OCI-LY3 (cell line): ENCODE results near the gene CLEC16A.

ENCODE experiments used
- H2AFZ ChIP-seq: fragments of 200-600, 300-600 bp; shearing (Covaris generic); 2 replicates; pipeline ENCODE4 v1.6.0; 2014; ENCODE audit warnings: antibody characterized with exemption, low read depth, low read length
- H3K27ac ChIP-seq: fragments of 200-600, 300-600 bp; sonication (generic); 2 replicates; pipeline ENCODE4 v1.5.1; 2014; ENCODE audit warnings: mild to moderate bottlenecking, low read length, moderate library complexity, mixed read lengths
- H3K27me3 ChIP-seq: fragments of 200-600, 300-600 bp; sonication (generic); 2 replicates; pipeline ENCODE4 v1.6.1; 2014; ENCODE audit warnings: low read depth, low read length, mixed read lengths
- H3K36me3 ChIP-seq: fragments of 200-600, 300-600 bp; sonication (generic); replicated peaks from 2 replicates; pipeline ENCODE3; 2014; ENCODE audit warnings: low read depth, low read length, mixed read lengths
- H3K4me1 ChIP-seq: fragments of 300-600, 200-600 bp; sonication (generic); 2 replicates; pipeline ENCODE4 v1.6.1; 2014; ENCODE audit warnings: low read length, mixed read lengths
- H3K4me2 ChIP-seq: fragments of 200-600, 300-600 bp; sonication (generic); 2 replicates; pipeline ENCODE4 v1.6.1; 2014; ENCODE audit warnings: low read length, mixed read lengths
- H3K4me3 ChIP-seq: fragments of 300-600, 200-600 bp; sonication (generic); 2 replicates; pipeline ENCODE4 v1.5.1; 2014; ENCODE audit warnings: antibody characterized with exemption, mild to moderate bottlenecking, low read length, moderate library complexity
- H3K79me2 ChIP-seq: fragments of 300-600, 200-600 bp; shearing (Covaris generic); 2 replicates; pipeline ENCODE4 v1.6.1; 2014; ENCODE audit warnings: mild to moderate bottlenecking, low read length, mixed read lengths
- H3K9ac ChIP-seq: fragments of 300-600, 200-600 bp; shearing (Covaris generic); 2 replicates; pipeline ENCODE4 v1.6.0; 2014; ENCODE audit warnings: mild to moderate bottlenecking, low read length, moderate library complexity
- H3K9me3 ChIP-seq: fragments of 200-600, 300-600 bp; shearing (Covaris generic); 2 replicates; pipeline ENCODE4 v1.6.1; 2014; ENCODE audit warnings: low read length, mixed read lengths; ENCODE audit not compliant: insufficient read depth
- H4K20me1 ChIP-seq: fragments of 200-600, 300-600 bp; sonication (generic); 2 replicates; pipeline ENCODE4 v1.6.1; 2016; ENCODE audit warnings: low read length, mixed read lengths; ENCODE audit not compliant: insufficient read depth
- EZH2phosphoT487 ChIP-seq: fragments of 200-600 bp; shearing (Covaris generic); IDR thresholded peaks from 2 replicates; pipeline ENCODE4 v1.6.1; 2018; ENCODE audit warnings: antibody characterized with exemption, mixed run types, low read depth
- TF ChIP-seq, protein P1 (sequence below): fragments of 200-600, 300-600 bp; sonication (generic); IDR thresholded peaks from 2 replicates; pipeline ENCODE4 v1.5.1; 2014; ENCODE audit warnings: antibody characterized with exemption, low read length, low read depth

CLEC16A gene

DNA sequence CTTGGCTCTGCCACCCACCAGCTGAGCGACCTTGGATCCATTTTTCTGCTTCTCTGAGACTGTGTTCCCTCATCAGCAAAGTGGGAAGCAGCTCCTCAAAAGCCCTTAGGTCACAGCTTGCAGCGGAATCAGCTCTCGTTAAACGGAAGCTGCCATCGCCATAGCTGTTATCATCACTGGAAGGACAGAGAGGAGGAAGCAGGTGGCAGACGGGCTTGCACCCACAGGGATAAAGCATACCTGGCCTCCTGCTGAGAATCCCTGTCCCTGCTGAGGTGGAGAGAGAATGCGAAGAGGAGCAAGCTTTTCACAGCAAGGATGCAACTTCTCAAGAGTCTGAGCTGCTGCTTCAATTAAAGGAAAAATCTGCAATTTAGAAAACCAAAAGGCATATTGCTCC, 106.6 kb downstream of the CLEC16A start:
- Histone ChIP-seq H3K4me2 (no peak overlapping the region), H3K79me2 (no peaks in the 10 kb centered on the region), H3K27ac (no peak overlapping the region), H3K4me1 (peaks cover 13% of the 10 kb centered on the region), H3K36me3 (peaks cover 9% of the 10 kb centered on the region), H3K9ac (no peak overlapping the region), H3K4me3 (no peak overlapping the region), H4K20me1 (no peaks in the 10 kb centered on the region), H3K27me3 (no peaks in the 10 kb centered on the region), H2AFZ (no peak overlapping the region), H3K9me3 (no peaks in the 10 kb centered on the region)
- TF ChIP-seq, protein P1, sequence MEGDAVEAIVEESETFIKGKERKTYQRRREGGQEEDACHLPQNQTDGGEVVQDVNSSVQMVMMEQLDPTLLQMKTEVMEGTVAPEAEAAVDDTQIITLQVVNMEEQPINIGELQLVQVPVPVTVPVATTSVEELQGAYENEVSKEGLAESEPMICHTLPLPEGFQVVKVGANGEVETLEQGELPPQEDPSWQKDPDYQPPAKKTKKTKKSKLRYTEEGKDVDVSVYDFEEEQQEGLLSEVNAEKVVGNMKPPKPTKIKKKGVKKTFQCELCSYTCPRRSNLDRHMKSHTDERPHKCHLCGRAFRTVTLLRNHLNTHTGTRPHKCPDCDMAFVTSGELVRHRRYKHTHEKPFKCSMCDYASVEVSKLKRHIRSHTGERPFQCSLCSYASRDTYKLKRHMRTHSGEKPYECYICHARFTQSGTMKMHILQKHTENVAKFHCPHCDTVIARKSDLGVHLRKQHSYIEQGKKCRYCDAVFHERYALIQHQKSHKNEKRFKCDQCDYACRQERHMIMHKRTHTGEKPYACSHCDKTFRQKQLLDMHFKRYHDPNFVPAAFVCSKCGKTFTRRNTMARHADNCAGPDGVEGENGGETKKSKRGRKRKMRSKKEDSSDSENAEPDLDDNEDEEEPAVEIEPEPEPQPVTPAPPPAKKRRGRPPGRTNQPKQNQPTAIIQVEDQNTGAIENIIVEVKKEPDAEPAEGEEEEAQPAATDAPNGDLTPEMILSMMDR = no peak
- TF ChIP-seq EZH2phosphoT487 = no peak

DNA sequence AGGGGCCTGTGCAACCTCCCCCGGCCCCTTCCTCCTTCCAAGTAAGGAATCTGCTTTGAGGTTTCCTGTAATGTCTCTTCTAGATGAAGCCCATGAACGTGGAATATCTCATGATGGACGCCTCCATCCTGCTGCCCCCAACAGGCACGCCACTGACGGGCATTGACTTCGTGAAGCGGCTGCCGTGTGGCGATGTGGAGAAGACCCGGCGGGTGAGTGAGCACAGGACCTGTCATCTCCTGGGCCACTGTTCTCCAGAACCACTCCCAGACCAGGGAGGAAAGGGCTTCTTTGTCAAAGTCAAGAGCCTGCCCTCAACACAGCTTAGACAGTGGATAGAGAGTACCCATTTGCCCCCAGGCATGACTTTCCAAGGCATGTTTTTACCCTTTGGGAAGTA, 107.1 kb downstream of the CLEC16A start:
- H3K9ac ChIP-seq = no peak overlapping the region
- H3K4me2 ChIP-seq = no peak overlapping the region
- no peak for TF ChIP-seq EZH2phosphoT487
- TF ChIP-seq, protein P1 = no peak
- H3K9me3 ChIP-seq = no peaks in the 10 kb centered on the region
- no peak overlapping the region for H2AFZ ChIP-seq
- no peaks in the 10 kb centered on the region for H4K20me1 ChIP-seq
- H3K27me3 ChIP-seq = no peaks in the 10 kb centered on the region
- H3K79me2 ChIP-seq = no peaks in the 10 kb centered on the region
- no peak overlapping the region for H3K4me3 ChIP-seq
- H3K4me1 ChIP-seq = peaks cover 18% of the 10 kb centered on the region
- no peak overlapping the region for H3K27ac ChIP-seq
- peaks cover 9% of the 10 kb centered on the region for H3K36me3 ChIP-seq

DNA sequence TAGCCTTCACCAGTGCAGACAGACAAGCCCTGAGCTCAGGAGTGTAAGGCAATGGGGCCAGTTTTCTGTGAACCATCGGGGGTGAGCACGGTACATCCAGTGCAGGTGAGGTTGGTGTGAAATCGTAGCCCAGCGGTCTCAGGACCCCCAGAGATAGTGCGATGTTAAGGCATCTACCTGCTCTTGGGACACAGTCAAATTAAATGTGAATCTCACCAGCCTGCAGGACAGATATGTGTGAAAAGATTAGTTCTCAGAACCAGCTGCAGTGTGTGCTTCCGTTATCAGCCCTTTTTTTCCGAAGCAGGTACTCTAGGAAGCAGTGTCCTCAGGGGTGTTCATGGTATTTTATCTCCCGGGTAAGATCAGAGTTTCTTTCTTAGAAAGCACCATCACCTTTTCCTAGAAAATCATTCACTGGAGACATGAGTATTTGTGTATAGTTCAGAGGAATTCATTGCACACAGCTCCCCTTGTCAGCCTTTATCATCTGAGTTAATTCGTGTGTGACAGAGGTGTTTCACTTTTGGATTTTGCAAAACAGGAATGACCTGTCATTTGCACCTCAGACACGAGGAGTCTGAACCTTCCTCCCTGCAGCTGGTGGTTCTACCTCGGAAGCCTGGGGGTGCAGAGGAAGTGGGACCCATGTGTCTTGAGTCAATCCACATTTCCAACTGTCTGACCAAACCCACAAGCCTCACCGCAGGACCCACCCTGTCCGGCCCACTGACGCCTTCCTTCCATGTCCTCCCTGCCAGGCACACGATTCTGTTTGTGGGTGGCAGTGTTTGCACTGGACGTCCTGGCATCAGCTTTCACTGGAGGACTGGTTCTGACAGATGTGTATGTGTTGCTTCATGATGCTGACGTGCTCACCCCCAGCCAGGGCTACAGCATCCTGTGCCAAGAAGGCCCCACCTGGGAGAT, 107.8 kb downstream of the CLEC16A start:
- TF ChIP-seq, protein P1 = no peak
- no peak for TF ChIP-seq EZH2phosphoT487
- Histone ChIP-seq H3K27ac (no peak overlapping the region), H3K79me2 (no peaks in the 10 kb centered on the region), H3K9ac (no peak overlapping the region), H3K4me2 (peak overlapping the region; percentile 45), H4K20me1 (no peaks in the 10 kb centered on the region), H3K4me3 (no peak overlapping the region), H2AFZ (no peak overlapping the region), H3K4me1 (peaks cover 22% of the 10 kb centered on the region), H3K27me3 (no peaks in the 10 kb centered on the region), H3K9me3 (no peaks in the 10 kb centered on the region), H3K36me3 (peaks cover 7% of the 10 kb centered on the region)

DNA sequence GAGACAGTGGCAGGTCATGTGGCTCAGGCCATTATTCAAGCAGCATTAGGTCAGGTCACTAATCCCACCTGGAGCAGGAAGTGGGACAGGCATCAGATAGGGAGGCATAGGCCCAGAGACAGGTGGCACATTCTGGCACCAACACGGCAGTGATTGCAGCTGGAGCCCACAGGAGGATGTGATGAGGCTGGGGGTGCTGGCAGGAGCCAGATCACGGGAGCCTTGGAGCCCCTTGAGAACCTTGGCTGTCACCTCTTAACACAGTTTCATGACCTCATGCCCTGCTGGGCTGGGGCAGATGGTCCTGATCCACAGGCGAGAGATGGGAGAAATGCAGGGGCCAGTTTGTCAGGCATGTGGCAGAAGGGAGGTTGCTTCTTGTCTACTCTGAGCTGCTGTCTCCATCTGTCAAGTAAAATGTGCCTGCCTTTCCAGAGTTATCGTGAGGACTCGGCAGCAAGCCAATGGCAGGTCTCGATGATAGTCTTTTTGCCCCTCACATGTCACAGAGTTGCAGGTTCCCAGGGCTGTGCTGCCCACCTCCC, 109.6 kb downstream of the CLEC16A start:
- H2AFZ ChIP-seq = no peak overlapping the region
- H4K20me1 ChIP-seq = no peaks in the 10 kb centered on the region
- H3K4me1 ChIP-seq = peaks cover 22% of the 10 kb centered on the region
- no peaks in the 10 kb centered on the region for H3K9me3 ChIP-seq
- no peak overlapping the region for H3K4me3 ChIP-seq
- H3K27ac ChIP-seq = no peak overlapping the region
- TF ChIP-seq, protein P1 = no peak
- no peak for TF ChIP-seq EZH2phosphoT487
- H3K36me3 ChIP-seq = peaks cover 4% of the 10 kb centered on the region
- H3K79me2 ChIP-seq = no peaks in the 10 kb centered on the region
- no peak overlapping the region for H3K4me2 ChIP-seq
- no peaks in the 10 kb centered on the region for H3K27me3 ChIP-seq
- no peak overlapping the region for H3K9ac ChIP-seq
